BJ (cell line): ENCODE measurements around the gene PSMG3. TPM values are rescaled to one million over a fixed set of nuclear protein-coding genes. Genes with fewer than 3 reads are reported as not detected.

ENCODE experiments used
- polyA plus RNA-seq: library from polyadenylated mRNA; depleted of rRNA; stranded (reverse); fragments of >200 nt; gene quantifications from 2 replicates; pipeline ENCODE4 v1.2.3, GENCODE V29; 2011; rRNA removed

Gene PSMG3
- polyA plus RNA-seq, 1 experiment: 40.9 TPM

Other genes with a start within 250 kb of the PSMG3 start
- 5.4 and 11.1 TPM in 2 replicates for gene MICALL2, start 110.6 kb downstream of the PSMG3 start, polyA plus RNA-seq
- gene INTS1, start 65.6 kb downstream of the PSMG3 start, polyA plus RNA-seq: 7.6 and 21.8 TPM in 2 replicates
- 9.6 and 17.1 TPM in 2 replicates for gene MAFK, start 39.3 kb downstream of the PSMG3 start, polyA plus RNA-seq
- 0.38 and 1.3 TPM in 2 replicates for gene TMEM184A, start 13.8 kb downstream of the PSMG3 start, polyA plus RNA-seq
- gene ELFN1, start 100.2 kb upstream of the PSMG3 start, polyA plus RNA-seq: 0.99 and 1.7 TPM in 2 replicates